HepG2 (cell line): ENCODE data around the gene VEGFB. TPM values are rescaled to one million over a fixed set of nuclear protein-coding genes. Genes with fewer than 3 reads are reported as not detected.

Experiments
- ELF1 ChIP-seq: sonication (generic); formaldehyde crosslinking; IDR thresholded peaks from 2 replicates; pipeline ENCODE4 v1.4.0; 2020; ENCODE audit warnings: missing genetic modification reagents
- ESRRA ChIP-seq: sonication (generic); formaldehyde crosslinking; IDR thresholded peaks from 2 replicates; pipeline ENCODE4 v1.5.1; 2020; ENCODE audit warnings: mild to moderate bottlenecking, low read depth, missing genetic modification reagents
- EZH2 ChIP-seq: conservative IDR thresholded peaks from 2 replicates; pipeline ENCODE4 v1.6.1; 2012; ENCODE audit warnings: mild to moderate bottlenecking, low read depth, low read length, moderate library complexity
- GABPB1 ChIP-seq: IDR thresholded peaks from 2 replicates; pipeline ENCODE4 v1.6.1; 2016; ENCODE audit warnings: mild to moderate bottlenecking, missing genetic modification reagents, moderate library complexity, missing compliant biosample characterization
- HNF4G ChIP-seq, 2 experiments: sonication (generic) in 1 of 2; formaldehyde crosslinking in 1 of 2; IDR thresholded peaks; 2 replicates each; pipeline versions ENCODE4 v1.4.0 to v1.6.1; 2011 to 2020; ENCODE audit warnings: borderline replicate concordance in 2 of 2, low read depth in 2 of 2, mild to moderate bottlenecking in 2 of 2, low read length in 1 of 2, missing genetic modification reagents in 1 of 2, moderate library complexity in 1 of 2
- MTERF4 ChIP-seq: sonication (generic); formaldehyde crosslinking; IDR thresholded peaks from 2 replicates; pipeline ENCODE4 v1.8.0; 2023; ENCODE audit warnings: mild to moderate bottlenecking, missing genetic modification reagents
- MXD1 ChIP-seq: sonication (generic); formaldehyde crosslinking; IDR thresholded peaks from 2 replicates; pipeline ENCODE4 v1.4.0; 2020; ENCODE audit warnings: mild to moderate bottlenecking, missing genetic modification reagents
- NFIB ChIP-seq: sonication (generic); formaldehyde crosslinking; IDR thresholded peaks from 2 replicates; pipeline ENCODE4 v1.9.0; 2021; ENCODE audit warnings: missing genetic modification reagents, mild to moderate bottlenecking, borderline replicate concordance
- POGZ ChIP-seq: sonication (generic); formaldehyde crosslinking; IDR thresholded peaks from 2 replicates; pipeline ENCODE4 v1.4.0; 2020; ENCODE audit warnings: mild to moderate bottlenecking, missing genetic modification reagents
- RARA ChIP-seq: IDR thresholded peaks from 2 replicates; pipeline ENCODE4 v1.6.1; 2016; ENCODE audit warnings: missing genetic modification reagents, missing compliant biosample characterization
- SAFB2 ChIP-seq: sonication (generic); formaldehyde crosslinking; IDR thresholded peaks from 2 replicates; pipeline ENCODE4 v1.5.1; 2020; ENCODE audit warnings: missing genetic modification reagents, low read depth, mild to moderate bottlenecking, borderline replicate concordance
- SKIL ChIP-seq: sonication (generic); formaldehyde crosslinking; IDR thresholded peaks from 2 replicates; pipeline ENCODE4 v1.8.0; 2022; ENCODE audit warnings: missing genetic modification reagents, mild to moderate bottlenecking, moderate library complexity, borderline replicate concordance
- SP4 ChIP-seq: sonication (generic); formaldehyde crosslinking; IDR thresholded peaks from 2 replicates; pipeline ENCODE4 v1.8.1; 2023; ENCODE audit warnings: mild to moderate bottlenecking, missing genetic modification reagents
- SRF ChIP-seq: IDR thresholded peaks from 2 replicates; pipeline ENCODE4 v1.6.1; 2011; ENCODE audit warnings: mild to moderate bottlenecking, low read depth, low read length, moderate library complexity
- ZBTB8A ChIP-seq: sonication (generic); formaldehyde crosslinking; IDR thresholded peaks from 2 replicates; pipeline ENCODE4 v1.4.0; 2020; ENCODE audit warnings: mild to moderate bottlenecking, low read depth, missing genetic modification reagents, borderline replicate concordance
- ZNF207 ChIP-seq: fragments of 450-650 bp; IDR thresholded peaks from 2 replicates; pipeline ENCODE4 v1.6.1; 2016; ENCODE audit warnings: antibody characterized with exemption, borderline replicate concordance
- ZNF501 ChIP-seq: sonication (generic); formaldehyde crosslinking; IDR thresholded peaks from 2 replicates; pipeline ENCODE4 v1.5.1; 2020; ENCODE audit warnings: mild to moderate bottlenecking, moderate library complexity, missing genetic modification reagents
- polyA plus RNA-seq, 8 experiments: library from polyadenylated mRNA; depleted of rRNA in 3 of 8; stranded (reverse) in 7 of 8; unstranded in 1 of 8; fragments of >200 nt; fragmentation: Illumina TruSeq in 4 of 8; extraction: Trizol in 4 of 8; gene quantifications; 2 replicates each; pipeline versions ENCODE4 v1.2.1 to v1.2.3, GENCODE V29; 2011 to 2016; ENCODE audit warnings: low read depth in 4 of 8, missing spikeins in 1 of 8, mixed read lengths in 1 of 8; ENCODE audit not compliant: insufficient read depth in 1 of 8
- total RNA-seq, 5 experiments: library from RNA; depleted of rRNA; stranded (reverse); fragments of >200 nt; fragmentation: Illumina TruSeq; extraction: Trizol; gene quantifications; 2 replicates each; pipeline ENCODE4 v1.2.3, GENCODE V29; 2016; ENCODE audit warnings: low read depth in 1 of 5
- TF ChIP-seq, protein P1 (sequence below): sonication (generic); formaldehyde crosslinking; IDR thresholded peaks from 2 replicates; pipeline ENCODE4 v1.5.0; 2020; ENCODE audit warnings: missing genetic modification reagents, mild to moderate bottlenecking, borderline replicate concordance
- TF ChIP-seq, protein P2 (sequence below), 2 experiments: sonication (generic) in 1 of 2; formaldehyde crosslinking in 1 of 2; IDR thresholded peaks; 2 replicates each; pipeline versions ENCODE4 v1.4.0 to v1.6.1; 2018 to 2020; ENCODE audit warnings: missing genetic modification reagents in 2 of 2, borderline replicate concordance in 1 of 2, low read depth in 1 of 2, mild to moderate bottlenecking in 1 of 2, missing biosample characterization in 1 of 2

The VEGFB gene
- total and polyA plus RNA-seq, 2 of the 13 experiments (the other 11 are each of a cell fraction or from before 2014, with no cell fraction given) = 9.0 to 11.3 TPM

GRCh38 chr11:64234647-64235379, 429 bp downstream of the VEGFB start (continued):
- TF ChIP-seq MTERF4 (CRISPR knock-in tag) (peak; percentile 53; the same call in 1 of the 2 replicates), SKIL (CRISPR knock-in tag) (peak; percentile 85), ZNF501 (CRISPR knock-in tag) (0 out of 2 replicates have a peak, but pooled peaks have one; percentile 11), EZH2 (no peak), ELF1 (CRISPR knock-in tag) (no peak), HNF4G (IDR thresholded peaks at IDR 0.05; ENCODE audit: borderline replicate concordance, low read depth, low read length) (no peak), HNF4G (CRISPR knock-in tag; IDR thresholded peaks at IDR 0.05; ENCODE audit: borderline replicate concordance, low read depth) (no peak; the same call in 1 of the 2 replicates), GABPB1 (CRISPR knock-in tag) (peak; percentile 70), ZNF207 (no peak), POGZ (CRISPR knock-in tag) (no peak), SAFB2 (CRISPR knock-in tag) (no peak), NFIB (CRISPR knock-in tag) (no peak), MXD1 (CRISPR knock-in tag) (peak; percentile 58; the same call in 1 of the 2 replicates), RARA (peak; percentile 54), ZBTB8A (CRISPR knock-in tag) (0 out of 2 replicates have a peak, but pooled peaks have one; percentile 39), SRF (no peak), ESRRA (CRISPR knock-in tag) (peak; percentile 52; the same call in 1 of the 2 replicates), SP4 (CRISPR knock-in tag) (peak; percentile 60)
- TF ChIP-seq, protein P1, sequence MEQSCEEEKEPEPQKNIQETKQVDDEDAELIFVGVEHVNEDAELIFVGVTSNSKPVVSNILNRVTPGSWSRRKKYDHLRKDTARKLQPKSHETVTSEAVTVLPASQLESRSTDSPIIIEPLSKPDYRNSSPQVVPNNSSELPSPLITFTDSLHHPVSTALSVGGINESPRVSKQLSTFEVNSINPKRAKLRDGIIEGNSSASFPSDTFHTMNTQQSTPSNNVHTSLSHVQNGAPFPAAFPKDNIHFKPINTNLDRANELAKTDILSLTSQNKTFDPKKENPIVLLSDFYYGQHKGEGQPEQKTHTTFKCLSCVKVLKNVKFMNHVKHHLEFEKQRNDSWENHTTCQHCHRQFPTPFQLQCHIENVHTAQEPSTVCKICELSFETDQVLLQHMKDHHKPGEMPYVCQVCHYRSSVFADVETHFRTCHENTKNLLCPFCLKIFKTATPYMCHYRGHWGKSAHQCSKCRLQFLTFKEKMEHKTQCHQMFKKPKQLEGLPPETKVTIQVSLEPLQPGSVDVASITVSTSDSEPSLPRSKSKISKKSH (CRISPR knock-in tag) = no peak; the same call in 1 of the 2 replicates
- TF ChIP-seq, protein P2, sequence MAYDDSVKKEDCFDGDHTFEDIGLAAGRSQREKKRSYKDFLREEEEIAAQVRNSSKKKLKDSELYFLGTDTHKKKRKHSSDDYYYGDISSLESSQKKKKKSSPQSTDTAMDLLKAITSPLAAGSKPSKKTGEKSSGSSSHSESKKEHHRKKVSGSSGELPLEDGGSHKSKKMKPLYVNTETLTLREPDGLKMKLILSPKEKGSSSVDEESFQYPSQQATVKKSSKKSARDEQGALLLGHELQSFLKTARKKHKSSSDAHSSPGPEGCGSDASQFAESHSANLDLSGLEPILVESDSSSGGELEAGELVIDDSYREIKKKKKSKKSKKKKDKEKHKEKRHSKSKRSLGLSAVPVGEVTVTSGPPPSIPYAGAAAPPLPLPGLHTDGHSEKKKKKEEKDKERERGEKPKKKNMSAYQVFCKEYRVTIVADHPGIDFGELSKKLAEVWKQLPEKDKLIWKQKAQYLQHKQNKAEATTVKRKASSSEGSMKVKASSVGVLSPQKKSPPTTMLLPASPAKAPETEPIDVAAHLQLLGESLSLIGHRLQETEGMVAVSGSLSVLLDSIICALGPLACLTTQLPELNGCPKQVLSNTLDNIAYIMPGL (CRISPR knock-in tag; IDR thresholded peaks at IDR 0.05; ENCODE audit: borderline replicate concordance in 1 of 2, low read depth in 1 of 2) = 0 out of 4 replicates have a peak, but pooled peaks of 1 of the 2 experiments have one; percentile 28
